ENCODE results near the gene PRSS53. TPM values are rescaled to one million over a fixed set of nuclear protein-coding genes. Genes with fewer than 3 reads are reported as not detected.

PRSS53 gene
- total RNA-seq, 1 experiment from 2014 or later, result 2.8 TPM

DNA sequence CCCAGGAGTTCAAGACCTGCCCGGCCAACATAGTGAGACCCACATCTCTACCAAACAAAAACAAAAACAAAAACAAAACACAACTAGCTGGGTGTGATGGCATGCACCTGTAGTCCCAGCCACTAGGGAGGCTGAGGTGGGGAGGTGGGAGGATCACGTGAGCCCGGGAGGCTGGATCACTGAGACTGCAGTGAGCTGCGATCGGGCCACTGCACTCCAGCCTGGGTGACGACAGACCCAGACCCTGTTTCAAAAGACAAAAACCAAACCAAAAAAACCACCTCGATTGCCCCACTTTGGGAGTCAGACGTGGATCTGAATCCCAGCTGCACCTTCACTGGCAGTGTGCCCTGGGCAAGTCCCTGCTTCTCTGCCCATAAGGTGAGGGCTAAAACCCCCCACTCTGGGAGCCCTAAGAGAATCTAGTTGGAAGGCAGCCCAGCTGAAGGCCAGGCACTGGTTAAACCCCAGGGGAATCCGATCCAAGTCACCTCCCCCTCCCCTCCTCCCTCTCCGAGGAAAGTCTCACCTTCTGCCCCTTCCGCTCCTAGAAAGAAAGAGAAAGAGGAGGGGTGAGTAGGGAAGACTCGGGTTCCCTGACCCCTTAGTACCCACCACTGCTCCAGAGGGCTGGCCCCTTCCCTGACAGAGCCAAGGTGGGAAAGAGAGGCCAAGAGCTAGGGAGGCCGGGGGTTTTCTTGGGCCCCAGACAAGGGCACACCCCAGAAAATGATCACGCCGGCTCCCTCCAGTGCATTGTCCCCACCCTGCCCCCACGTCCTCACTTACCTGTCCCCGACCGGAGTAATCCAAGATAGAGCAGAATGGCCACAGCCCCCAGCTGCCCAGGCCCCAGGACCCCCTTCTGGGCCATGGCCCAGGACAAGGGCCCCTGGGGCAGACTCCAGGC is 46.1 kb upstream of the PRSS53 start:
- peak; percentile 80 for DNase-seq
- H3K18ac ChIP-seq (ENCODE audit: insufficient read length, low read depth, low read length), result peak overlapping the region; percentile 89
- no peak overlapping the region; the same call in 1 of the 2 replicates for H2BK15ac ChIP-seq (ENCODE audit: low read depth, low read length)
- H4K5ac ChIP-seq (ENCODE audit: insufficient read length, low read depth, low read length), result no peak overlapping the region
- H3K23me2 ChIP-seq (ENCODE audit: insufficient read length, low read depth, low read length, poor library complexity, severe bottlenecking), result peaks cover 5% of the 10 kb centered on the region
- H3K27me3 ChIP-seq (ENCODE audit: insufficient read depth, low read length), result no peaks in the 10 kb centered on the region
- Mint-ChIP-seq H3K27ac (peak overlapping the region; percentile 95 to 99 (median 97)), H3K4me1 (peaks cover 55 to 67% of the 10 kb centered on the region in 2 experiments), H3K4me3 (peak overlapping the region; percentile 81 to 92), H3K27me3 (ENCODE audit: low read depth) (no peaks in the 10 kb centered on the region), H3K36me3 (ENCODE audit: insufficient read depth in 1 of 3, low read depth in 3 of 3) (peaks cover 27 to 34% (median 27%) of the 10 kb centered on the region in 3 experiments), H3K9me3 (no peaks in the 10 kb centered on the region; a peak in 1 of 5 replicates)
- no peaks in the 10 kb centered on the region for H4K20me1 ChIP-seq (ENCODE audit: control insufficient read depth, insufficient read depth, insufficient read length)
- H4K91ac ChIP-seq (ENCODE audit: insufficient read length, low read depth, low read length), result no peak overlapping the region
- H3K14ac ChIP-seq (ENCODE audit: insufficient read depth, low read length), result 0 out of 2 replicates have a peak overlapping the region, but pooled peaks have one; percentile 56
- H2AFZ ChIP-seq (ENCODE audit: low read length), result no peak overlapping the region
- H3K9ac ChIP-seq (ENCODE audit: extremely low read depth, insufficient read length, low read length), result peak overlapping the region; percentile 81
- H2AK5ac ChIP-seq (ENCODE audit: insufficient read length, low read length), result no peak overlapping the region
- H3K27ac ChIP-seq (ENCODE audit: insufficient read length, low read depth, low read length), result no peak overlapping the region
- H3K56ac ChIP-seq (ENCODE audit: insufficient read length, low read depth, low read length), result no peak overlapping the region
- H2BK12ac ChIP-seq (ENCODE audit: insufficient read length, low read depth, low read length), result no peak overlapping the region
- WGBS (ENCODE audit: extremely low coverage, insufficient read length, low lambda C conversion rate), result no CpG with 5 or more reads among the region's 18 CpGs
- H3K79me1 ChIP-seq (ENCODE audit: insufficient read depth, low read depth, low read length, poor library complexity, severe bottlenecking), result peaks cover 5% of the 10 kb centered on the region
- no peak overlapping the region for H4K8ac ChIP-seq (replicated peaks; ENCODE audit: insufficient read length, low read depth, low read length)
- H3K9me3 ChIP-seq (ENCODE audit: control insufficient read depth, low read depth, low read length), result no peaks in the 10 kb centered on the region
- peak overlapping the region; percentile 38 for H3K4me2 ChIP-seq (ENCODE audit: insufficient read depth, insufficient read length, low read length)
- no peak overlapping the region; the same call in 1 of the 2 replicates for H3K4ac ChIP-seq (ENCODE audit: low read depth, low read length)
- H2BK20ac ChIP-seq (ENCODE audit: low read depth, low read length, poor library complexity, severe bottlenecking), result no peak overlapping the region
- H3K23ac ChIP-seq (ENCODE audit: insufficient read length, low read depth, low read length), result no peak overlapping the region
- TF ChIP-seq, protein P1, sequence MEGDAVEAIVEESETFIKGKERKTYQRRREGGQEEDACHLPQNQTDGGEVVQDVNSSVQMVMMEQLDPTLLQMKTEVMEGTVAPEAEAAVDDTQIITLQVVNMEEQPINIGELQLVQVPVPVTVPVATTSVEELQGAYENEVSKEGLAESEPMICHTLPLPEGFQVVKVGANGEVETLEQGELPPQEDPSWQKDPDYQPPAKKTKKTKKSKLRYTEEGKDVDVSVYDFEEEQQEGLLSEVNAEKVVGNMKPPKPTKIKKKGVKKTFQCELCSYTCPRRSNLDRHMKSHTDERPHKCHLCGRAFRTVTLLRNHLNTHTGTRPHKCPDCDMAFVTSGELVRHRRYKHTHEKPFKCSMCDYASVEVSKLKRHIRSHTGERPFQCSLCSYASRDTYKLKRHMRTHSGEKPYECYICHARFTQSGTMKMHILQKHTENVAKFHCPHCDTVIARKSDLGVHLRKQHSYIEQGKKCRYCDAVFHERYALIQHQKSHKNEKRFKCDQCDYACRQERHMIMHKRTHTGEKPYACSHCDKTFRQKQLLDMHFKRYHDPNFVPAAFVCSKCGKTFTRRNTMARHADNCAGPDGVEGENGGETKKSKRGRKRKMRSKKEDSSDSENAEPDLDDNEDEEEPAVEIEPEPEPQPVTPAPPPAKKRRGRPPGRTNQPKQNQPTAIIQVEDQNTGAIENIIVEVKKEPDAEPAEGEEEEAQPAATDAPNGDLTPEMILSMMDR (conservative IDR thresholded peaks at IDR 0.05), result peak; percentile 30; the same call in 1 of the 3 replicates
- H2BK5ac ChIP-seq (ENCODE audit: insufficient read length, low read length), result no peak overlapping the region
- no peak overlapping the region for H2BK120ac ChIP-seq (ENCODE audit: low read depth, low read length, poor library complexity, severe bottlenecking)
- peaks cover 18% of the 10 kb centered on the region; the same call in 1 of the 2 replicates for H3K4me1 ChIP-seq (ENCODE audit: insufficient read depth, low read length)
- H3T11ph ChIP-seq (ENCODE audit: low read length), result no peak overlapping the region
- peaks cover 4% of the 10 kb centered on the region; the same call in 1 of the 2 replicates for H3K79me2 ChIP-seq (ENCODE audit: insufficient read depth, low read length)

All from H9 (cell line).